ENCODE measurements around the gene UNC80. TPM values are rescaled to one million over a fixed set of nuclear protein-coding genes. Genes with fewer than 3 reads are reported as not detected.

UNC80 gene
- total and polyA plus RNA-seq, 2 of the 13 experiments (the other 11 are each of a cell fraction or from before 2014, with no cell fraction given), result not detected

- TF ChIP-seq ATF6 (CRISPR knock-in tag; conservative IDR thresholded peaks at IDR 0.05) (peak; percentile 98), ELK4 (CRISPR knock-in tag; IDR thresholded peaks at IDR 0.05; ENCODE audit: borderline replicate concordance) (no peak), KLF9 (CRISPR knock-in tag; IDR thresholded peaks at IDR 0.05; ENCODE audit: low read depth) (peak; percentile 90; the same call in 1 of the 2 replicates), ZNF563 (CRISPR knock-in tag; IDR thresholded peaks at IDR 0.05) (peak; percentile 97), RFX3 (CRISPR knock-in tag; IDR thresholded peaks at IDR 0.05) (peak; percentile 46; the same call in 1 of the 2 replicates), ZNF513 (CRISPR knock-in tag; conservative IDR thresholded peaks at IDR 0.05) (no peak), ZBTB1 (CRISPR knock-in tag; IDR thresholded peaks at IDR 0.05; ENCODE audit: borderline replicate concordance) (peak; percentile 90; the same call in 1 of the 2 replicates), ZNF691 (CRISPR knock-in tag; IDR thresholded peaks at IDR 0.05; ENCODE audit: borderline replicate concordance, low read depth) (peak; percentile 89; the same call in 1 of the 2 replicates), DRAP1 (CRISPR knock-in tag; IDR thresholded peaks at IDR 0.05) (peak; percentile 63; the same call in 1 of the 2 replicates), ZNF784 (CRISPR knock-in tag; IDR thresholded peaks at IDR 0.05; ENCODE audit: borderline replicate concordance) (peak; percentile 95), CBX5 (CRISPR knock-in tag; IDR thresholded peaks at IDR 0.05; ENCODE audit: borderline replicate concordance) (peak; percentile 91), NFYB (CRISPR knock-in tag; IDR thresholded peaks at IDR 0.05) (peak; percentile 49), ZNF142 (CRISPR knock-in tag; IDR thresholded peaks at IDR 0.05) (peak; percentile 90), GATAD1 (CRISPR knock-in tag; IDR thresholded peaks at IDR 0.05) (peak; percentile 73), BRCA1 (CRISPR knock-in tag; IDR thresholded peaks at IDR 0.05) (peak; percentile 96)
These were observed at the start of gene UNC80 (continued) for GRCh38 chr2:209771474-209772289.
